Muscle of arm (tissue), 12 donors: ENCODE results near the gene POLR1E. TPM values are rescaled to one million over a fixed set of nuclear protein-coding genes. Genes with fewer than 3 reads are reported as not detected.
"Not testable (repeated sequence)": the region's sequence is repeated elsewhere in the genome, so short reads cannot be mapped to it uniquely, and the experiment has no call there.

Experiments
- DNase-seq: peaks from one replicate; pipeline ENCODE4 v3.0.0-alpha.2; 2013
- polyA plus RNA-seq, 12 donors: library from polyadenylated mRNA; unstranded; fragments of 120-200 nt; gene quantifications; one replicate each; pipeline ENCODE4 v1.2.1, GENCODE V29; 2013; ENCODE audit not compliant: insufficient read length in 12 of 12

Gene POLR1E
- polyA plus RNA-seq, 12 donors = 17.4 to 30.8 (median 28.5) TPM; not detected in 1

DNA sequence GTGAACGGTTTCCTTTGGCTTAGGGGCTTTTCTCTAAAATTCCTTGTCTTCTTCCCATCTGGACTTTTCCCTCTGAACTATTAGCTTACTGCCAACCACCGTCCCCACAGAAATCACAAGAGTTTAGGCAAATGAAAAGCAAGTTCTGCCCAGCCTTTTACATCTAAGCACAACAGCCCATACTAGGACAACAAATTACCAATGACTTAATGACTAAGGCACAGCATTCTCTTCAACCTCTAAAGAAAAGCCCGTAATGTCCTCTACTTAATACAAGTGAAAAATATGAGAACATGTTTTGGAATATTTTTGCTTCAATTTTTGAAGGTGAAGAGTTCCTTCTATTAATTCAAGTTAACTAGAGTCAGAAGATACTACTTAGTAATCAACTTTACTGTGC is 21.7 kb upstream of the POLR1E start:
- DNase-seq = no peak

DNA sequence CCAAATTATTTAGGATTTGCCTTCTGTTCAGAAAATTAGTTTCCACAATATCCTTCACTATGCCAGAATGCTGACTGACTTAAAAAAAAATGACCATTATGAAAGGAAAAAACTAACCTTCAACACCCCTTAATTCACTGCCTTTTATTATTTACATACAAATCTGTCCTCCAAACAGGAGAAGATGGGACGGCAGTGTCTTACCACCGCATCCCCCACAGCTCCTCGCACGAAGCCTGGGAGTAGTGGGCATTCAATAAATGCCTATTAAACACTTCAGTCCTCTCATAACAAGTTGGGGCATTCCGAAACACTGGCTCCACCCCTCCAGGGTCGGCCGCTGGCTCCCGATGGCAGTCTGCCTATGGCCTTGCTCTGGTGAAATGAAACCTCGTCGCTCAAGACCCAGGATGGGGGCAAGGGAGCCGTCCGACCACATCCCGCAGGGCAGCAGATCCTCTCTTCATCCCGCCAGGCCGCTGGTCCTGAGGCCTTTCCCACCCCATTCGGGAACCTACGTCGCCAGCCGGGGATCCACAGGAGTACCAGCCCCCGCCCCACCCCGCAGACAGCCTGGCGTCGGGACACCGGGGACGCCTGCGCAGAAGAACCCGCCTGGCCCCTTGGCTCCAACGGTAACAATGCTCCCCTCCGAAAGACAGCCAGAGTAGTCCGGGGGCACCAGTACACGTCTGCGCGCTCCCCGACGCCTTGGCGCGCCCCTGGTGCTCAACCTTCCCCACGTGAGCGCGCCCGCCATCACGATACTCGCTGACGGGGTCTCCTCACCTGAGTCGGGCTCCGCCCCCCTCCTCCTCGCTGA is 21.1 kb upstream of the POLR1E start:
- DNase-seq = peak; percentile 79

DNA sequence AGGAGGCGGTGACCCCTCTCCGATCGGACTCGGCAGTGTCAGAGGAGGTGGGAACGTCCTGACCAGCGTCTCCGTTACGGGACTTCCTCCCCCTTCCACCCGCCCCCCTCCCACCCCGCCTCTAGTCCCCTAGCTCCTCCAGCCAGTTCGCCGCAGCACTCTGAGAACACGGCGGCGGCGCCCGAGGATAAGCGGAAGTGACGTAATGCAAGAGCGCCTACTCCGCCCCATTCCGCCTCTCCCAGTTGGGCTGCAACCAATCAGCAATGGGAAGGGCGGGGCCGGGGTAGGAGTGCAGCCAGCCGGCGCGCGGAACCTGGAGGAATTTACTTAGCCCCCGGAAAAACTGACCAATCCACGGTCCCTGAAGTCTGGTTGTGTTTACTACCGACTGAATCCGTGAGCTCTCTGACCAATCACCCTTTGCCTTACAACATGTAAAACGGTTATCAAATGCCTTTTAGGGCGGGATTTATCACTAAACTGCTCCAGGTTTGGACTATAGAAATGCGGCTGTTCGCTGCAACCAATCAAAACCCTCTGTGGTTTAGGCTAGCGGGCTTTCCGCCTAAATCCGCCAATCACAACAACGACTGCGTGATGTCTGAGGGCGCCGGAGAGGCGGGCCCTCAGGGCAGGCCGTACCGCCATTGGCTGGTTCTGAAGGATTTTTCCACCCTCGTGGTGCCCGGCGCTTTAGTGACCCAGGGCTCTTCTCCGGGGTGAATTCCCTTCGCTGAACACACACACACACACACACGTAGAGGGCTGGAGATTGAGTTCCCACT is 20.3 kb upstream of the POLR1E start, which contains the start of gene ZBTB5:
Gene ZBTB5, minus strand, starts transcription at position 202 of the 788 bp plus-strand sequence. CDS start 22,899 bp downstream, outside the sequence.
- peak; percentile 99 for DNase-seq

DNA sequence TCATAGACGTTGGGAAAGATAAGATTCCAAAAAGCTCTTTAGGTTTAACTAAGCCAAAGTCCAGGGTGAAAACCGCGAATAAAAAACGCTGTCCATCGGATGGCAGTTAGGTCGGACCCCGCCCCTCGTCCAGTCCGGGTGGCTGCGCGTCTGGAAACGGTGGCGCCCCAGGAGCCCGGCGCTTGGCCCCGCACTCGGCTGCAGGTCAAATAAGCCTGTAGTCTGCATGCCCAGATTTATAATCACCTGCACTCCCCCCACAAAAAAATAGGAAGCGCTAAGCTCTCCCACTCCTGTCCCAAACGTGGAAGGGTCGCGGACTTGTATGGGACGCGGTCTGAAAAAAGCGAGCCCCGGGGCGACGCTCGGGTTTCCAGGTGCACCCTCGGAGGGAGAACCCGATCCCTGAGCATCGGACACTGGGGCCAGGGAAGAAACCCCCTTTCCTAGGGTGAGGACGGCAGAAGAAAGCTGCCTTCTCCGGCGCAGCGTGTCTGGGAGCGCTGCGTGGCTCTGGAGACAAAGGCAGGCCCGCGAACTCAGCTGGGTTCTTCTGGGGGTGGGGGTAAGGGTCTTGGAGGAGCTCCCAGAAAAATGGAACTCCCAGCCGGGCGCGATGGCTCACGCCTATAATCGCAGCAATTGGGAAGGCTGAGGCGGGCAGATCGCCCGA is 19.6 kb upstream of the POLR1E start:
- peak; percentile 78 for DNase-seq

DNA sequence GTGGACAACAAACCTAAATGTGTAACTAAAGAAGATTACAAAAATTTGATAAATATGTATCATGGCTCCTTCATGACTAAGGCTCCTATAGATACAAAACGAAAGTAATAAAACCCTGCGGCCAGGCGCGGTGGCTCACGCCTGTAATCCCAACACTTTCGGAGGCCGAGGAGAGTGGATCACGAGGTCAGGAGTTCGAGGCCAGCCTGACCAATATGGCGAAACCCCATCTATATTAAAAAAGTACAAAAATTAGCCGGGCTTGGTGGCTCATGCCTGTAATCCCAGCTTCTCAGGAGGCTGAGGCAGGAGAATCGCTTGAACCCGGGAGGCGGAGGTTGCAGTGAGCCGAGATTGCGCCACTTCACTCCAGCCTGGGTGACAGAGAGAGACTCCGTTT is 18.2 kb upstream of the POLR1E start:
- DNase-seq = not testable (repeated sequence)

DNA sequence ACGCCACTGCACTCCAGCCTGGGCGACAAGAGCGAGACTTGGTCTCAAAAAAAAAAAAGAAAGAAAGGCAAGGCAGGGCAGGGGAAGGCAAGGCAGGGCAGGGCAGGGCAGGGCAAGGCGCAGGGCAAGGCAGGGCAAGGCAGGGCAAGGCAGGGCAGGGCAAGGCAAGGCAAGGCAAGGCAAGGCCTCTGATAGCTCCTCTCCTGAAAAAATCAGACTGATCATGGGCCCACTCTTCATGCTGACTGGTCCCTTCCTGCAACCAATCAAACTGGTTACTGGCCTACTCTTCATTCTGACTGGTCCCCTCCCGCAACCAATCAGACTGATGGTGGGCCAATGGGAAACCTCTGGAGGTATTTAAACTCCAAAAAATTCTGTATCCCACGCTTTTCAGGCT is 17.1 kb upstream of the POLR1E start:
- no peak for DNase-seq

DNA sequence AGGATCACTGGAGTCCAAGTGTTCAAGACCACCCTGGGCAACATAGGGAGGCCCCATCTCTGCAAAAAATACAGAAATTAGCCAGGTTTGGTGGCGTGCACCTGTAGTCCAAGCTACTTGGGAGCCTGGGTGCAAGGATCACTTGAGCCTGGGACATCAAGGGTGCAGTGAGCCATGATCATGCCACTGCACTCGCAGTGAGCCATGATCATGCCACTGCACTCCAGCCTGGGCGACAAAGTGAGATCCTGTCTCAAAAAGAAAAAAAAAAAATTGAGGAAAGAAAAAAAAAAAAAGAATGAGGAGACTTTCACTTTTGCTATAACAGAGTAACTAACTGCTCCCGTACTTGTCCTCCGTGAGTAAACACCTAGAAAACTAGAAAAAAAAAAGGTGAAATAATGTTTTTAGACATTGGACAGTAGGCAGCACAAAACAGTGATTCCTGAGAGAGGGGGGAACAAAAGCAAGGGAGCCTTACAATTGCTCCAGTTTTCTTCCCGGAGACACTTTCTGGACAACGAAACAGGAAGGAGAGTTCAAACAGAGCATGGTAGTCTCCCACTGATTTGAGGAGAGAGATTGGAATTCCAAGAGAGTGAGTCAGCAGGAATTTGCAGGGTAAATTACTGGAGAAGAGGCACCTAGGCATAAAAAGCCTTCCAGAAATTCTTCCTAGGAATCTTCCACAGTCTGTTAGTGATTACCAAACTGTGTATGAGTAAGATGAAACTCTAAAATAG is 13.6 kb upstream of the POLR1E start:
- DNase-seq = no peak

DNA sequence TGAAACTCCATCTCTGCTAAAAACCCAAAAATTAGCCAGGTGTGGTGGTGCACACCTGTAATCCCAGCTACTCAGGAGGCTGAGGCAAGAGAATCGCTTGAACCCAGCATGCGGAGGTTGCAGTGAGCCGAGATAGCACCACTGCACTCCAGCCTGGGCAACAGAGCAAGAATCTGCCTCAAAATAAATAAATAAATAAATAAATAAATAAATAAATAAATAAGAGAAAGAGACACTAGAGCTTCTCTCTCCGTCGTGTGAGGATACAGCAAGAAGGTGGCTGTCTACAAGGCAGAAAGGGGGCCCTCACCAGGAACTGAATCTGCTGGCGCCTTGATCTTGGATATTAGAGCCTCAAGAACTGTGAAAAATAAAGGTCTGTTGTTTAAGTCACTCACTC is 11.8 kb upstream of the POLR1E start:
- DNase-seq = not testable (repeated sequence)

DNA sequence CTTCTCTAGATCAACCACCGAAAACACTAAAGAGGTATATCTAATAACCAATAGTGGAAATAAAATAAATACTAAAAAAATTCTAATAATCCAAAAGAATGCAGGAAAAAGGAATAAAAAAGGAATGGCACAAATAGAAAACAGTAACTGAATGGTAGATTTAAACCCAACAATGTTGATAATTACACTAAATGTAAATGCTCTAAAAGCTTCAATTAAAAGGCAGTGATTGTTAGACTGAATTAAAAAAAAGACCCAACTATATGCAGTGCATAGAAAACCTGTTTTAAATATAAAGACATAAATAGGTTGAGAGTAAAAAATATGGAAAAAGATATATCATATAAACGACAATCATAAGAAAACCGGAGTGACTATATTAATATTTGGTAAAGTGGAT is 11.3 kb upstream of the POLR1E start:
- no peak for DNase-seq

DNA sequence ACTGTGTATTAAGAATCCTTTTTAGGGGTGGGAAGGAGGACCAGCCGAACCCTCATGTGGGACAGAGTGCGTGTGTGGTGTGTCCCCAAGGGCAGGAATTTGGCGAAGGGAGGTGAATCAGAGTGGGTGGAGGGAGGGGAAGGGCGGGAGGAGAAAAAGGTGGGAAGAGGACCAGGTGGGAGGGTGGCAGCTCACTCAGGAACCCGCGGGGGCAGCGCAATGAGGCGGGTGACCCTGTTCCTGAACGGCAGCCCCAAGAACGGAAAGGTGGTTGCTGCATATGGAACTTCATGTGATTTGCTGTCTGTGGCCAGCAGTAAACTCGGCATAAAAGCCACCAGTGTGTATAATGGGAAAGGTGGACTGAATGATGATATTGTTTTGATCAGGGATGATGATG is 8.8 kb upstream of the POLR1E start:
- DNase-seq = no peak

DNA sequence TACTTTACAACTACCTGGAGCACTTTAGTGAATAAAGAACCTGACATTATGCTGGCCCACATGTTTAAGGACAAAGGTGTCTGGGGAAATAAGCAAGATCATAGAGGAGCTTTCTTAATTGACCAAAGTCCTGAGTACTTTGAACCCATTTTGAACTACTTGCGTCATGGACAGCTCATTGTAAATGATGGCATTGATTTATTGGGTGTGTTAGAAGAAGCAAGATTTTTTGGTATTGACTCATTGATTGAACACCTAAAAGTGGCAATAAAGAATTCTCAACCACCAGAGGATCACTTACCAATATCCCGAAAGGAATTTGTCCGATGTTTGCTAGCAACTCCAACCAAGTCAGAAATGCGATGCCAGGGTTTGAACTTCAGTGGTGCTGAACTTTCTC is 8.3 kb upstream of the POLR1E start:
- DNase-seq = not testable (repeated sequence)

DNA sequence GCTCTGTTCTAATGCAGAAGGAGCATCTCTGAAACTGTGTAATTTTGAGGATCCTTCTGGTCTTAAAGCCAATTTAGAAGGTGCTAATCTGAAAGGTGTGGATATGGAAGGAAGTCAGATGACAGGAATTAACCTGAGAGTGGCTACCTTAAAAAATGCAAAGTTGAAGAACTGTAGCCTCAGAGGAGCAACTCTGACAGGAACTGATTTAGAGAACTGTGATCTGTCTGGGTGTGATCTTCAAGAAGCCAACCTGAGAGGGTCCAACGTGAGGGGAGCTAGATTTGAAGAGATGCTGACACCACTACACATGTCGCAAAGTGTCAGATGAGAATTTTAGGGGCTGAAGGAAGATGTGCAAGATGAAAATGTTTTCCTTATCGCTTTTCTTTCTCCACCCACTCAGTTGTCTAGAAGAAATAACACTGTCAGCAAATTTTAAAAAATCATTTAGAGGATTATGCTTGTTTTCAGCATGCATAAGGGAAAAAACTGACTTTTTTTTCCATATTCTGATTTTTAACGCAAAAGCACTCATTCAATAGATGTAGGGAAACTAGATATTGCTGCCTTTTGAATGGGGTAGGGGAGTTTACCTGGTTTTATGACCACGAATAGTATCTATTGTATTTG is 7.6 kb upstream of the POLR1E start:
- not testable (repeated sequence) for DNase-seq

DNA sequence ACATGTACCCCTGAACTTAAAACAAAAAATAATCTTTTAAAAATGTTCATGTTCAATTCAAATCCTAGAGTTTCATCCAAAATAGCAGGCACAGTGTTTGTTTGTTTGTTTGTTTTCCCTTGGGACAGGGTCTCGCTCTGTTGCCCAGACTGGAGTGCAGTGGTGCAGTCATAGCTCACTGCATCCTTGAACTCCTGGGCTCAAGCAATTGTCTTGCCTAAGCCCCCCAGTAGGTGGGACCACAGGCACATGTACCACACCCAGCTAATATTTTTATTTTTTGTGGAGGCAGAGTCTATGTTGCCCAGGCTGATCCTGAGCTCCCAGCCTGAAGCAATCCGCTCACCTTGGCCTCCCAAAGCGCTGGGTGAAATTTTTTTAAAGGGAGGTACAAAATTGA is 5.0 kb upstream of the POLR1E start:
- DNase-seq = no peak

DNA sequence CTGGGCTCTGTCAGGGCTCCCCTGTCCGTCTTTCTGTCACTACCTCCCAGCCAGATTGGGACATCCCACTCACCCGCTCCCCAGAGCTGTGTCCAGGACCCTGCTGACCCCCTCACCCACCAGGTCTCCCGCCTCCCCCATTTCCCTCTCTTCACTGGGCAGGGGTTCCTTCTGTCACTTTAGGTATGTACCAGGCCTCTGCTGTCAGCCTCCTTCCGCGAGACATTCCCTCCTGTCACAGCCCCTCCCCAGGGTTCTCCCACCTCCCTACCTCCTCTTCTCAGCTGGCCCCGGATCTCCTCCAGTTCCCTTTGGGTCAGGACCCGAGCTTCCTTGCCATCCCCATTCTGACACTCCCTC is 488 bp downstream of the POLR1E start:
- DNase-seq = no peak

DNA sequence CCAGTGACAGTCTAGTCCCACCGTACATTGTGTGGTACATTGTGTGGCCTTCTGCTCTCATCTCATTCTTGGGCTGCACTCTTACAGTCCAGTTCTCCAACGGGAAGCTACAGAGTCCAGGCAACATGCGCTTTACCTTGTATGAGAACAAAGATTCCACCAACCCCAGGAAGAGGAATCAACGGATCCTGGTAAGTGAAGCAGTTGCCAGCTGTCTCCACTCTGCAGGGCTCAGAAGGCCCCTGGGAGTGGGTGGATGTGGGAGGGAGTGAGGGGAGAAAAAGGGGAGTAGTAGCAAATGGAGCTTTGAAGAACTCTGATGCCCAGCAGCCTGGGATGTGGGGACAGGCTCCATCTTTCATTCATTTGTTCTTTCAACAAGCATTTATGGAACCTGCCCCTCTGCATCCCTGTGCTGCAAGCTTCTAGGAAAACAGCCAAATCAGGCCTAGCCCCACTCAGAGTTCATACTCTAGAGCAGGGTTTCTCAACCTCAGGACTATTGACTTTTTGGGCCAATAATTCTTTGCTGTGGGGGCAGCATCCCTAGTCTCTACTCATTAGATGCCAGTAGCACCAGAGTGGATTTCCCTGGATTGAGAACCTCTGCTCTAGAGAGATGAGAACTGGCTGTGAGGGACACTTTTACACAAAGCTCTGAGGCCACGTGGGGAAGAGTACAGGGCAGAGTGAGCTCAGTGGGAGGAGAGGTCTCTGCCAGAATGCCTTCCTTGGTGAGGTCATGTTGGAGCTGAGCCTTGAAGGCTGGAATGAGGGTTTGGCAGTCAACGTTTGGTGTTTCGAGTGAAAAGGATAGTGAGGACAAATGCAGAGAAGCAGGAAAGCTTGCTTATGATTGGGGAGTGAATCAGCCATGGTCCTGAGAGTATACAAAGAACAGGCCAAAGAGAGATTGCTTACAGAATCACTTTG is 1.1 kb downstream of the POLR1E start:
- peak; percentile 72 for DNase-seq

DNA sequence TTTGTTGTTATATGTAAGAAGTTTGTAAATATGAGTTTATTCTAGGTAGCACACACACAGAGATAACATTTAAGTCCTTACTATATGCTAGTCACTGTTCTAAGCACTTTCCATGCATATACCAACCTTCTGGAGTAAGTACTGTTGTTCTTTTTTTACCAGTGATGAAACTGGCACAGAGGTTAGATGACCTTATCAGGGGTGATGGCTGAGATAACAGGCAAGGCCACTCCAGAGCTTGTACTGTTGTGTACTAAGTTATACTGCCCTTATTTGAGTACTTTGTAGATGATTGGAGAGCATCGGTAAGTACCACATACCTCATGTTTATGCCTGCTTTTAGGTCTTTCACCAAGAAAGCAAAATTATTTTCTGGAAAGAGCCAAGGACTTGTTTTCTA is 6.2 kb downstream of the POLR1E start:
- no peak for DNase-seq

DNA sequence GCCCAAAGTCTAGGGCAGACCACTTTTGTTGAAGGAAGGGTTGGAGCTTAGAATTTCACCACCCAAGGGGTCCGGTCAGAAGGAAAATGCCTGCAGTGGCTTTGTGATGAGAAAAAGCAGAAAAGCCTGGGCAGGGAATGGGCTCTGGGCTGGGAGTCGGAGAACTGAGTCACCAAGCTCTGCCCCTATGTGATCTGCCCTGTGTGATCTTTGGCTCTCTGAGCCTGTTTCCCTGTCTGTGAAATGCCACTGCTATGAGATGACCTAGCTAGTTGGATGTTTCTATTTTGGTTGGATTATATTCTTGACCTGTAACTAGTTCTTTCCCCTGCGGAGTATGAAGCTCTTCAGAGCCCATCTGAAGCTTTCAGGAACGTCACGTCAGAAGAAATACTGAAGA is 9.8 kb downstream of the POLR1E start:
- no peak for DNase-seq

DNA sequence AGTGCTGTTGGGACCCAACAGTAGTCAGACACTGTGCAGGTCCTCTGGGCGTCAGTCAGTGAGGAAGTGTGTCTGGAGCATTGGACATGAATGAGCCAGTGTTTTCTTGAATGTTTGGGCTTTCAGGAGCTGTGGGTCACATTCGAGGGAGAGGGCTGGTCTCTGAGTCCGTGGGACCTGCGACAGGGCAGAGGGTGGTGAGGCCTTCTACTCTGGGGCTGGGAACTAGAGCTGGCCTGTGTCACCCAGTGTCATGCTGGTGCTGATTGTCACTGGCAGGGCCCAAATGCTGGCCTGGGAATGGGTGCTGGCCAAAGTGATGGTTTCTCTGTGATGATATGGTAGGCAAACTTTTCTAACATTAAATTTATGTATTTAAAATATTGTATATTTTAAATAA is 10.3 kb downstream of the POLR1E start:
- no peak for DNase-seq

DNA sequence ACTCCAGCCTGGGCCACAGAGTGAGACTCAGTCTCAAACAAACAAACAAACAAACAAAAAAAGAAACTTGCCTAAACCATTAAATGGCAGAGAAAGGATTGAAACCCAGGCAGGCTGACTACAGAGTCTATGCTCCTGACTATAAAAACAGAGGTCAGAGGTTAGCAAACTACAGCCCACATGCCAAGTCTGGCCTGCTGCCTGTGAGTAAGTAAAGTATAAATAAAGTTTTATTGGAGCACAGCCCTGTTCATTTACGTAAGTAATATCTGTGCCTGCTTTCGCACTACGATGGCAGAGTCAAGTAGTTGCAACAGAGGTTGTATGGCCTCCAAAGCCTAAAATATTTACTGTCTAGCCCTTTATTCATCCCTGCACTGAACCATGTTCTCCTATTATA is 11.6 kb downstream of the POLR1E start:
- no peak for DNase-seq

DNA sequence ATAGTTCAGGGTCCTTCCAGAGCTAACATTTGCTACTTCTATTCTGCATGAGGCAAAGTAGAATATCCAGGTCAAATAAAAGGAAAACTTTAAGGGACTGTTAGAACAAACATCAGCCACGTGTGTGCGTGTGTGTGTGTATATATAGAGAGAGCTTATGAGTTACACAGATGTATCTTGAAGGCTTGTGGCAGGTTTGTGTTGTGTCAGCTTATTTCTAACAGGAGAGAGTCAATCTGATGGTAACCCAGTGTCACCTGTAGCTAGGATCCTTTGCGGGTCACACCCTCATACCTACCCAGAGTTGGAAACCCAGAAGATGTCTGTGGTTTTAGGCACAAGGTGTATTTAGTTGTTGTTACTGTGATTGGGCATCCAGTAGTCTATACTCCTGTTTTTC is 12.7 kb downstream of the POLR1E start:
- DNase-seq = no peak
